IMR-90 (cell line): ENCODE results near the gene AP3B1. TPM values are rescaled to one million over a fixed set of nuclear protein-coding genes. Genes with fewer than 3 reads are reported as not detected.

ENCODE experiments used
- ATAC-seq: fragments of 200-7000 bp; cut with Tn5 transposase; 2 replicates; pipeline ENCODE4 v1.9.1; 2020; ENCODE audit warnings: low read depth, mild to moderate bottlenecking, moderate library complexity
- BruUV-seq: library from RNA; stranded (reverse); fragments of 400-500 nt; replicated peaks from 2 replicates; lab custom pipeline; 2021; lab: Mats Ljungman, UMichigan
- CTCF ChIA-PET: fragments of 300-600 bp; formaldehyde crosslinking; extraction: SDS; loops from one replicate; lab custom pipeline; 2021; ENCODE audit warnings: antibody characterized with exemption; lab: Yijun Ruan, JAX
- POLR2A ChIA-PET: fragments of 300-600 bp; sonication (Branson Sonifier 250); formaldehyde crosslinking; loops from one replicate; lab custom pipeline; 2022; ENCODE audit warnings: antibody characterized with exemption; ENCODE audit not compliant: unreplicated experiment; lab: Charles Lee
- DNase-seq: peaks from one replicate; pipeline ENCODE4 v3.0.0; 2013
- H2AFZ ChIP-seq: replicated peaks from 2 replicates; pipeline ENCODE3; 2013; ENCODE audit warnings: low read length, mild to moderate bottlenecking; ENCODE audit not compliant: poor library complexity
- H2AK5ac ChIP-seq: 2 replicates; pipeline ENCODE4 v1.6.1; 2013; ENCODE audit warnings: low read depth, low read length, inconsistent platforms
- H2AK9ac ChIP-seq: replicated peaks from 2 replicates; pipeline ENCODE3; 2013; ENCODE audit warnings: mild to moderate bottlenecking, low read depth, low read length, moderate library complexity; ENCODE audit not compliant: poor library complexity
- H2BK120ac ChIP-seq: 2 replicates; pipeline ENCODE4 v1.6.1; 2013; ENCODE audit warnings: low read depth, low read length, inconsistent platforms
- H2BK15ac ChIP-seq: 3 replicates; pipeline ENCODE4 v1.6.1; 2013; ENCODE audit warnings: low read depth, low read length, inconsistent platforms
- H2BK20ac ChIP-seq: 2 replicates; pipeline ENCODE4 v1.6.1; 2013; ENCODE audit warnings: low read depth, mild to moderate bottlenecking, inconsistent platforms, low read length, moderate library complexity
- H2BK5ac ChIP-seq: 2 replicates; pipeline ENCODE4 v1.6.1; 2013; ENCODE audit warnings: mild to moderate bottlenecking, low read depth, low read length, inconsistent platforms; ENCODE audit not compliant: poor library complexity, severe bottlenecking
- H3K14ac ChIP-seq: replicated peaks from 2 replicates; pipeline ENCODE4 v1.6.1; 2013; ENCODE audit warnings: low read depth, low read length, inconsistent platforms
- H3K18ac ChIP-seq: 2 replicates; pipeline ENCODE4 v1.6.1; 2013; ENCODE audit warnings: low read depth, low read length, control low read depth
- H3K23ac ChIP-seq: 2 replicates; pipeline ENCODE4 v1.6.1; 2013; ENCODE audit warnings: low read depth, low read length, inconsistent platforms
- H3K27ac ChIP-seq: 2 replicates; pipeline ENCODE4 v1.5.1; 2013; ENCODE audit warnings: mild to moderate bottlenecking, control low read depth, low read length; ENCODE audit not compliant: insufficient read depth
- H3K27me3 ChIP-seq: 2 replicates; pipeline ENCODE4 v1.6.1; 2013; ENCODE audit warnings: low read length; ENCODE audit not compliant: control insufficient read depth, insufficient read depth
- H3K36me3 ChIP-seq: 2 replicates; pipeline ENCODE4 v1.6.1; 2013; ENCODE audit warnings: low read length, mixed read lengths; ENCODE audit not compliant: control insufficient read depth, insufficient read depth
- H3K4ac ChIP-seq: 2 replicates; pipeline ENCODE4 v1.6.1; 2013; ENCODE audit warnings: low read depth, low read length, inconsistent platforms
- H3K4me1 ChIP-seq: 2 replicates; pipeline ENCODE4 v1.6.1; 2013; ENCODE audit warnings: low read length, mixed read lengths; ENCODE audit not compliant: control insufficient read depth, insufficient read depth
- H3K4me2 ChIP-seq: 2 replicates; pipeline ENCODE4 v1.6.1; 2013; ENCODE audit warnings: low read depth, mild to moderate bottlenecking, control low read depth, low read length, moderate library complexity
- H3K4me3 ChIP-seq: 2 replicates; pipeline ENCODE4 v1.5.1; 2013; ENCODE audit warnings: low read depth, mild to moderate bottlenecking, control low read depth, low read length, moderate library complexity; ENCODE audit not compliant: insufficient read depth
- H3K56ac ChIP-seq: 2 replicates; pipeline ENCODE4 v1.6.1; 2013; ENCODE audit warnings: low read length, inconsistent platforms; ENCODE audit not compliant: insufficient read depth; ENCODE audit errors: extremely low read depth
- H3K79me1 ChIP-seq, 2 experiments: 2 replicates each; pipeline ENCODE4 v1.6.1; 2013; ENCODE audit warnings: low read length in 2 of 2, inconsistent platforms in 1 of 2, low read depth in 1 of 2
- H3K9ac ChIP-seq: 2 replicates; pipeline ENCODE4 v1.6.1; 2013; ENCODE audit warnings: low read depth, low read length, control low read depth
- H3K9me1 ChIP-seq: 2 replicates; pipeline ENCODE4 v1.6.1; 2013; ENCODE audit warnings: low read length, inconsistent platforms; ENCODE audit not compliant: insufficient read depth
- H3K9me3 ChIP-seq: 2 replicates; pipeline ENCODE4 v1.6.1; 2013; ENCODE audit warnings: low read length; ENCODE audit not compliant: control insufficient read depth, insufficient read depth
- H4K20me1 ChIP-seq: 2 replicates; pipeline ENCODE4 v1.6.1; 2013; ENCODE audit warnings: low read length, inconsistent platforms; ENCODE audit not compliant: insufficient read depth
- H4K5ac ChIP-seq: 2 replicates; pipeline ENCODE4 v1.6.1; 2013; ENCODE audit warnings: mild to moderate bottlenecking, low read depth, low read length, control low read depth
- H4K8ac ChIP-seq, 2 experiments: 2 replicates each; pipeline ENCODE4 v1.6.1; 2013; ENCODE audit warnings: low read depth in 2 of 2, low read length in 2 of 2, control low read depth in 1 of 2, inconsistent platforms in 1 of 2
- H4K91ac ChIP-seq: 2 replicates; pipeline ENCODE4 v1.6.1; 2013; ENCODE audit warnings: low read depth, low read length, inconsistent platforms; ENCODE audit not compliant: insufficient read depth
- BHLHE40 ChIP-seq: fragments of 150-350 bp; IDR thresholded peaks from 2 replicates; pipeline ENCODE4 v1.6.1; 2016; ENCODE audit warnings: mild to moderate bottlenecking, low read depth, low read length
- CEBPB ChIP-seq: IDR thresholded peaks from 2 replicates; pipeline ENCODE4 v1.6.1; 2012; ENCODE audit warnings: low read depth, low read length, improper control_type of control experiment
- CHD1 ChIP-seq: IDR thresholded peaks from 2 replicates; pipeline ENCODE4 v1.6.1; 2012; ENCODE audit warnings: low read depth, low read length, improper control_type of control experiment
- CTCF ChIP-seq: conservative IDR thresholded peaks from 2 replicates; pipeline ENCODE4 v1.5.1; 2012; ENCODE audit warnings: mild to moderate bottlenecking, low read depth, low read length, improper control_type of control experiment
- ELK1 ChIP-seq: fragments of 150-350 bp; IDR thresholded peaks from 2 replicates; pipeline ENCODE4 v1.6.1; 2016; ENCODE audit warnings: low read depth, mild to moderate bottlenecking, low read length, moderate library complexity, borderline replicate concordance
- FOS ChIP-seq: fragments of 150-350 bp; IDR thresholded peaks from 2 replicates; pipeline ENCODE4 v1.6.1; 2016; ENCODE audit warnings: low read depth, low read length
- MAFK ChIP-seq: IDR thresholded peaks from 2 replicates; pipeline ENCODE4 v1.6.1; 2012; ENCODE audit warnings: low read depth, low read length, improper control_type of control experiment
- MAZ ChIP-seq: IDR thresholded peaks from 2 replicates; pipeline ENCODE4 v1.6.1; 2012; ENCODE audit warnings: low read depth, mild to moderate bottlenecking, low read length, improper control_type of control experiment, moderate library complexity, borderline replicate concordance
- MXI1 ChIP-seq: IDR thresholded peaks from 2 replicates; pipeline ENCODE4 v1.6.1; 2012; ENCODE audit warnings: low read depth, mild to moderate bottlenecking, low read length, moderate library complexity, borderline replicate concordance
- NFE2L2 ChIP-seq: fragments of 150-350 bp; IDR thresholded peaks from 2 replicates; pipeline ENCODE4 v1.6.1; 2016; ENCODE audit warnings: low read depth, mild to moderate bottlenecking, low read length
- POLR2A ChIP-seq: IDR thresholded peaks from 2 replicates; pipeline ENCODE4 v1.6.1; 2012; ENCODE audit warnings: mild to moderate bottlenecking, low read depth, low read length
- RAD21 ChIP-seq: IDR thresholded peaks from 2 replicates; pipeline ENCODE4 v1.6.1; 2012; ENCODE audit warnings: low read length, improper control_type of control experiment
- RCOR1 ChIP-seq: IDR thresholded peaks from 2 replicates; pipeline ENCODE4 v1.6.1; 2012; ENCODE audit warnings: mild to moderate bottlenecking, low read length, improper control_type of control experiment; ENCODE audit not compliant: insufficient replicate concordance
- RFX5 ChIP-seq: IDR thresholded peaks from 2 replicates; pipeline ENCODE4 v1.8.0; 2012; ENCODE audit warnings: low read depth, mild to moderate bottlenecking, low read length, moderate library complexity
- SMC3 ChIP-seq: fragments of 150-350 bp; IDR thresholded peaks from 2 replicates; pipeline ENCODE4 v1.6.1; 2016; ENCODE audit warnings: low read depth, mild to moderate bottlenecking, antibody characterized with exemption, low read length, moderate library complexity
- USF2 ChIP-seq: fragments of 150-350 bp; IDR thresholded peaks from 2 replicates; pipeline ENCODE4 v1.6.1; 2017; ENCODE audit warnings: mild to moderate bottlenecking, antibody characterized with exemption, low read length, low read depth
- WGBS, 2 experiments: methylation state at CpG; one replicate each; pipeline versions ENCODE4 v1.1.5 to v1.1.7; 2013; ENCODE audit warnings: missing lambda C conversion rate in 2 of 2; ENCODE audit not compliant: insufficient read length in 1 of 2; ENCODE audit errors: extremely low coverage in 2 of 2; 5-methylcytosine and 5-hydroxymethylcytosine counted together
- dilution Hi-C: fragments of 300-500 bp; cut with HindIII; formaldehyde crosslinking; loops from one replicate; pipeline ENCODE4 v1.14.3; 2018; ENCODE audit warnings: low sequenced_read_pairs; ENCODE audit not compliant: unreplicated experiment
- in situ Hi-C: fragments of 300-500 bp; cut with MboI; formaldehyde crosslinking; loops from 3 replicates; pipeline ENCODE4 v1.14.3; 2019; ENCODE audit warnings: low sequenced_read_pairs, inconsistent platforms, mixed read lengths
- intact Hi-C: fragments of 100-400 bp; cut with micrococcal nuclease; formaldehyde crosslinking; loops from 2 replicates; pipeline ENCODE4 v1.10.0; 2022
- polyA plus RNA-seq, 3 experiments: library from polyadenylated mRNA; depleted of rRNA; stranded (reverse); fragments of >200 nt; gene quantifications; 2 replicates each; pipeline ENCODE4 v1.2.3, GENCODE V29; 2012; ENCODE audit warnings: low replicate concordance in 1 of 3
- total RNA-seq: library from RNA; depleted of rRNA; stranded (reverse); fragments of >200 nt; gene quantifications from 2 replicates; pipeline ENCODE4 v1.2.3, GENCODE V29; 2012

Gene AP3B1
- total and polyA plus RNA-seq, 2 of the 4 experiments (the other 2 are of a cell fraction): 33.1 to 59.0 TPM

GRCh38 chr5:77996943-77997342, 297.6 kb downstream of the AP3B1 start:
- WGBS, 2 experiments: no CpG with 5 or more reads among the region's 3 CpGs
- Histone ChIP-seq H2BK5ac (no peak overlapping the region), H3K23ac (no peak overlapping the region), H4K91ac (no peak overlapping the region), H3K27me3 (no peaks in the 10 kb centered on the region), H4K5ac (no peak overlapping the region), H4K20me1 (no peaks in the 10 kb centered on the region), H2BK120ac (no peak overlapping the region), H3K18ac (no peak overlapping the region), H2BK20ac (no peak overlapping the region), H3K79me1 (no peaks in the 10 kb centered on the region), H2AK9ac (no peak overlapping the region), H4K8ac (no peak overlapping the region), H3K4me1 (no peaks in the 10 kb centered on the region; the same call in 1 of the 2 replicates), H3K9me3 (no peaks in the 10 kb centered on the region), H3K4ac (no peak overlapping the region), H2AFZ (no peak overlapping the region), H3K4me2 (no peak overlapping the region), H3K36me3 (peaks cover 5% of the 10 kb centered on the region; the same call in 1 of the 2 replicates), H3K9ac (no peak overlapping the region), H3K4me3 (no peak overlapping the region), H2BK15ac (no peak overlapping the region), H3K9me1 (no peaks in the 10 kb centered on the region; the same call in 1 of the 2 replicates), H3K27ac (no peak overlapping the region), H3K56ac (no peak overlapping the region), H3K14ac (no peak overlapping the region), H2AK5ac (no peak overlapping the region)
- BruUV-seq: no TSS peak
- in situ Hi-C loops (no loop called here), intact Hi-C loops (no loop called here), dilution Hi-C loops (no loop called here)
- ChIA-PET CTCF (interaction anchor here (0.6 kb wide), 1 partner anchor 121 kb away, joined by 6 read pairs; no protein-coding TSS in a partner anchor), POLR2A (no interaction called here)
- DNase-seq: no peak
- no peak for TF ChIP-seq CHD1
- TF ChIP-seq CEBPB: no peak
- no peak for TF ChIP-seq SMC3
- no peak for TF ChIP-seq CTCF
- TF ChIP-seq MAZ: no peak
- TF ChIP-seq MXI1: no peak
- no peak for TF ChIP-seq RCOR1
- TF ChIP-seq ELK1: no peak
- no peak for TF ChIP-seq POLR2A
- TF ChIP-seq NFE2L2: no peak
- TF ChIP-seq MAFK: no peak
- no peak for TF ChIP-seq RAD21
- no peak for TF ChIP-seq USF2
- TF ChIP-seq BHLHE40: no peak
- no peak for TF ChIP-seq RFX5
- TF ChIP-seq FOS: no peak
- no peak for ATAC-seq
